ENCODE data around the gene B4GALNT4.
"Not testable (repeated sequence)": the region's sequence is repeated elsewhere in the genome, so short reads cannot be mapped to it uniquely, and the experiment has no call there.

GRCh38 chr11:411520-411919 is 42.2 kb downstream of the B4GALNT4 start:
- TF ChIP-seq CTCF (IDR thresholded peaks at IDR 0.05; ENCODE audit: borderline replicate concordance, extremely low read depth, low read length, poor library complexity, severe bottlenecking); EZH2 (IDR thresholded peaks at IDR 0.05; ENCODE audit: borderline replicate concordance, low read depth, low read length, severe bottlenecking): not testable (repeated sequence)

All from DND-41 (cell line).